GM21576 (cell line): ENCODE results near the gene LHFPL2.
A peak's percentile ranks its signal among the peaks of the same experiment; 100 is the strongest.

Experiments used
- ATAC-seq: cut with Tn5 transposase; IDR thresholded peaks from one replicate; pipeline ENCODE4 v1.9.1; 2021; ENCODE audit warnings: mild to moderate bottlenecking, moderate library complexity; ENCODE audit not compliant: unreplicated experiment

LHFPL2 gene

DNA sequence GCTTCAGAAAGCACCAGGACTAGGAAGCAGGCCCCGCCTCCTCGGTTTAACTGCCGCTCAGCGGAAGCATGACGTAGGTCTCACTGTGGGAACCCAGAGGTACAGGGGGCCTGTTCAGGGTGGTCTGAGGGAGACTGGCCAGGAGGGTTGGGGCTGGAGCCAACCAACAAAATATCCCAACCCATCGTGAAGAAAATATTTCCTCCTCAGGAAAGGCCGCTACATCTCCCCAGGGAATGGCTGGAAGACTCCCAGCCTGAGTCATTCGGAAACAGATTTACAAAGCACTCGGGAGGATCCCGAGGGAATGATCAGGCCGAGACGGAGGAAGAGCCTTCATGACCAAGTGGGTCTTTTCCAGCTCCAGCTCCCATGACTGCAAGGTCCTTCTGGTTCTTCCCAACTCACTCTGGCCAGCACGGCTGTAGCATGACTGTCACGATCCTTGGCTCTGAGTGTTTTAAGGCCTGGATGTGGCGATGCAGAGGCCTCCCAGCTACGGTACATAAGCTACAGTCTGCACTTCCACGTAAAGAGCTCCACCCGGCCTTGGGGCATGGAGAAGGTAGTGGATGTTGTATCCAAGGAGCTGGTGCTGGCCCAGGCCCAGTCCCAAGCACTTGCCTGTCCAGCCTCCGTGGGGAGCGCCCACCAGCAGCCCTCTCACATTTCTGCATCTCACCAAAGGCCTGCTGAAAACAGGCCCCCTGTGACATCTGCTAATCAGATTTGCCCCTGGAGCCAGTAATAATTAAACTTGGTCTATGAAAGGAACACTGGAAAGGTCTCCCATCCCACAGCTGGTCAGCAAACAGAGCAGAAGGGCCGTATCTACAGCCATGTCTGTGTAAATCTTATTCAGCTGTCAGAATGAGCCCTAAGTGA is 100.6 kb downstream of the LHFPL2 start:
- ATAC-seq, result no peak

DNA sequence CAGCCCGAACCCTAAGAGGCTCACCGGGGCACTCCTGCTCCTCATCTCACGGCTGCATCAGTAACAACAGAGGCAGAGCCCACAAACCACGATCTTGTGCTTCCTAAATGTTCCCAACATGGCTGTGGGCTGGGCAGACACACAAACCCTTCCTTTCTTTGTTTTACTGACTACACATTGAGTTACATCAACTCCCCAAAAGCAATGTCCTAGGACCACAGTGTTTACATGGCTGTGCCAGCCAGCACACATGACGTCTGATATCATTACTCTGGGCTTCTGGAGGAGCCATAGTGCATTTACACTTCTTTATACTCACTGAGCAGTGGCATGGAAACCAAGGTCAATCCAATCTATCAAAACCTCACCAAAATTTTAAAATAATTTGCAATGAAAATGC is 101.4 kb downstream of the LHFPL2 start:
- ATAC-seq, result no peak

DNA sequence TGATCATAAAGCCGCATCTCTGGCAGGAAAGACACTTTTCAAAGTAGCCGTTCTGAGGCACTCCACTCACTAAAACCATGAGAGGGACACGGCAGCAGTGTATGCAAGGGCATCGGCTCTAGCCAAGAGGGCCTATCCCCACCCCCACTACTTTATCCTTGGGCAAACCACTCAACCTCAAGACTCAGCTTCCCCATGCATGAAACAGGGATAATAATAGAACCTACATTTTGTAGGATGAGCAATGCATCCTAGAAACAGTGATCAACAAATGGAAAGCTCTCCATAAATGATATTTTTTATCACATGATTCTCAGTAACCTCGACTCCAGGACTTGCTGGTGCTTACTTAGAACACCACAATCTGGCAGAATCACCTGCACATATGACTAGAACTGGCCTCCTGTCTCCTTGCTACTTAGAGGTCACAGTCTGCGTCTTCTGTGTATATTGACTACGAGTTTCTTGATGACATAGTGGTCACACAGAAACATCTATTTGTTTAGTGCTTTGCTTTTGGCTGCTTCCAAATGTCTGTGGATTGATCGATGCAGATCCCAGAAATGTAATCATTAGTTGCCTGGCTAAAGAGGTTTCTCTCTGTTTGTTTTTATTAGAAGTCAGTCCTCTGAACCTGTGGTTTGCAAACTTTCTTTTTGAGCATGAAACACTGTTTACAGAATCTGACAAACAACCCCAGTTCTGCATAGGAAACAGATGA is 102.1 kb downstream of the LHFPL2 start:
- no peak for ATAC-seq

DNA sequence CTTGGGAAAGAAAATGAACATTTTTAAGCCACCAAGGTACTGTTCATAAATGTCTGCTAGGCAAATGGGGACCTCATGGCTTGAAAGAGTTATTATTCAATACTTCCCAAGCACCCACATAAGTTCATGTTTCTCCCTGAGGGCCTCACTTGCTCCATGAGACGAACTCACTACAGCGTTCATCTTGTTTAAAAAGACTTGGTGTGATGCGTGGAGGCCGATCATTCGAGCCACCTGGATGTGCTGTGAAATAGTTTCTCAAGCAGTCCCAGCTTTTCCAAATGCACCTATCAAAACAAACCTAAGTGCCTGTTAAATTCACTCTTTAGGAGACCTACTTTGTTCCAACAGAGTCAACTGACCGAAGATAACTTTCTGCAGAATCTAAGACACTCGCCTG is 103.2 kb downstream of the LHFPL2 start:
- no peak for ATAC-seq

DNA sequence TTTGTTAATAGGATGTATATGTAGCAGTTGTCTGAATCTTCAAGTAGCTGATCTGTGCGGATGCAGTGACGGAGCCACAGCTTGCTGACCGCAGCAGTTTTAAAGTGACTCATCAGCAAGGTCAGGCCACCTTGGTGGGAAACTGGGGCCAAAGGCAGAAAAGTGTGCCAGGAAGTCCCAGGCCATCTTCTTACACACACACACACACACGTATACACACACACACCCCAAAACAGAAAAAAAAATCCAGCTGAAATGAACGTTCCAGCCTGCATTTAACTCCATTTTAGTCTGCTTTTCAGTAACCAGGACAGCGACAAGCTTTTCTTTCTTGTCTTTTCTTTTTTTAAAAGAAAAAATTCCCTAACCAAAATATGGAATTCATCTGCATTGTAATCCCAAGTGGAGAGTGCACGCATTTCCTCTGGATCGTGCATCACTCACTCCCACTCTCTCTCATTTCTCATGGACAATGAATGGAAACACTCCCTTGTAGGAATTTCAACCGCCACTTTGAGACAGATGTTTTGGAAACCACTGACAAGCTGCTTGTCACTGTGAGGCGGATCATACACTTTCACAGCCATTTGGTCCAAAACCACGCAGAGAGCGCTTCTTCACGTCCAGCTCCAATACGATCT is 103.9 kb downstream of the LHFPL2 start:
- no peak for ATAC-seq

DNA sequence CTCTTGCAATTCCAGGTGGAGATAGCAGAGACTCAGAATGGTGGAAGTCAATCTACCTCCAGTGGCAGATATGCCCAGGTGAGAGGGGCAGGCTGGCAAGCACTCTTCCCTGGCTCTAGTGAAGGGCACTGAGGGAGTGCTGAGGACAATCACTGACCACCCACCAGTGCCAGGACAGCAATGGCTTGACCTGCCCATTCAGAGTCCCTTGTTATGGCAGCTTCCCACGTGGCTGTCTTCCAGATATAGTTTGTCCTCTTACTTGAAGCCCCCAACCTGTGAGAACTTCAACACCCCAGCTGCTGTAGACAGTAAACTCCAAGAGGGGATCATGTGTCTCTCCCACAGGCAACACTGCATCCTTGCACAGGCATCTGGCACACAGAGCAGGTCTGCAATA is 104.7 kb downstream of the LHFPL2 start:
- no peak for ATAC-seq

DNA sequence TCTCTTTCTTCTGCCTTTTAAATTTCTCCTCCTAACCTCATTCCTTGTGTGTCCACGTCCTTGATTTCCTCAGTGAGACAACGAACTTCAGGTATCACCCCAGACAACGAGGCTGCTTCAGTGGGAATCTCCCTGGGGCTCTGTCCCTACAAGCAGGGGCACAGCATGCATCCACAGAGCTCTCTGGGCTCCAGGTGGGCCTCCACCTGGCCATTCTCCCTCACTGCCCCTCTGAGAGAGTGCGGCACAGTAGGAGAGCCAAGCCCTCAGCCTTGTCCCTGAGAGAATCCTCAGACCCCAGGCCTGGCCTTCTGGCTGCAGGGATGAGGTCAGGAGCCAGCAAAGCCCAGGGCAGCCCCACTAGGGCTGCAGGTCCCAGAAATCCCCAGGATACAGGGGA is 105.3 kb downstream of the LHFPL2 start:
- no peak for ATAC-seq

DNA sequence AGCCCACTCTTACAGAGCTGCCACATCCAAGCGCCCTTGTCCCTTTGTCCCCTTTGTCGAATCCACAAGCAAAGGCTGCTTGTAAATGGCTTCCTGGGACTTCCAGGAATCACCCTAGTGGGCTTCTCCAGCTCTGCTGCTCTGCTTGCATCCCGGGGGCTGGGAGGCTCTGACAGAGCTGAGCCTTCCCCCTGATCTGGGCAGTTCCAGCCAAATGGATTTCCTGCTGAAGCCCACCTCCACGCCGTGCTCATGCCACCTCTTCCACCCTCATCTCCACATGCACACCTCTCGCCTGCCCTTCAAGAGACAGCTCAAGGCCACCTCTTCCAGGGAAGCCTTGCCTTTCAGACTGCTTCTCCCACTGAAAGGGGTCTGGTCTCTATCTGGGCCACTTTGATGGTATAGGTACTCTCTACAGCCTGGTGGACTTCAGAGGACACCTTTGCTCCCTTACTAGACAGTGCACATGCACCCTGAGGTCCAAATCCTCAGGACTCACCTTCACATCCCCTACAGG is 106.2 kb downstream of the LHFPL2 start:
- no peak for ATAC-seq

DNA sequence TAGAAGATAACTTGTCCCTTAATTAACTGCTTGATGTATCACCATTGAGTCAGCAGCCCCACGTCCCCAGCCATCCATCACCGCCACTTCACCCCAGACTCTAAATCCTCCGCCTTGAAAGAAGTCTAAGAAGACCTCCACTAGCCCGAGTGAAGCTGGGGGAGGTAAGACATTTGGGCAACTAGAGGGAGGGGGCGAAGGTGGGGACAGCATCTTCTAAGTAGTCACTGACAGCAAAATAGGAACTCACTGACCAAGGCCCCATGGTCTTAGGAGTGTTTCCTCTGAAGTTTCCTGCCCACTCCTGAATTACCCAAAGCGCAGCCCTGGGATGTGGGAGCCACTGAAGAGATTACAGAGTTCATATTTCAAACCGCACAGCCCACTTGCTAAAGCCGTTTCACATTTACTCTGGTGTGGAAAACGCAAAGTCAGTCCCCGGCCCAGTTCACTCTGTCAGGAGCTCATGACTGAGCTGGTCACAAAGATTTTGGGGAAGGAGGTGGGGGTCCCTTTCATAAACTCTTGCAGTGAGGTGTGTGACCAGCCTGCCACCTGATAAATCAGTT is 107.4 kb downstream of the LHFPL2 start:
- ATAC-seq, result no peak

DNA sequence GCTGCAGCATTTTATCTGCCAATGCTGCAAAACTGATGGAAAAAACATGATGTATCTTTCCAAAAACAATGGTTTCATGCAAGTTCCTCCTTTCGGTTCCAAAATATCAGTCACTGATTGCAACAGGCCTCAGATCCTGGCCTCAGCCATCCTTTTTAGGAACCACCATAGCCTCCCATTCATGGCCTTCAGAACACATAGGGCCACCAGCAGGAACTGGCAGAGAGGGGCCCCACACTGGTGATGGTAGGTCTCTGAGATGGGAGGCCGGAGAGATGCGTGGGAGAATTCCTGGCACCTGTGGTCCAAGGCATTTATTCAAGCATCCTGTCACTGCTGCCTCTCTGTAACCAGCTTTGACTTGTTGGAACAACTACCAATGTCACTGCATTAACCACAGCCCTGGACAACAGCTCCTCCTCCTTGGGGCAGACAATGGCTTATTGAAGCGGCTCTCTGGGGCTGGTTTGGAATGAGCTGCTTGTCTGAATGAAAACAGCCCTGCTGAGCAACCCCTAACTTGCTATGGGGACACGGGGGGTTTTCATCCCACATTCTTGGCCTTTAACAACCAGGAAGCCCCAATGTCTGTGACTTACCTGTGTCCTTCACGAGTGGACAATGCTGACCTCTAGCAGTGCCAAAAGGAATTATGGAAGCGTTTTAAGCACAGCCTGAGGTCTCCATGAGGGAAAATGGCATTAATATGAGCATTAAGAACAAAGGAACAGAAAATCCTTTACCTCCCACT is 108.1 kb downstream of the LHFPL2 start:
- no peak for ATAC-seq

DNA sequence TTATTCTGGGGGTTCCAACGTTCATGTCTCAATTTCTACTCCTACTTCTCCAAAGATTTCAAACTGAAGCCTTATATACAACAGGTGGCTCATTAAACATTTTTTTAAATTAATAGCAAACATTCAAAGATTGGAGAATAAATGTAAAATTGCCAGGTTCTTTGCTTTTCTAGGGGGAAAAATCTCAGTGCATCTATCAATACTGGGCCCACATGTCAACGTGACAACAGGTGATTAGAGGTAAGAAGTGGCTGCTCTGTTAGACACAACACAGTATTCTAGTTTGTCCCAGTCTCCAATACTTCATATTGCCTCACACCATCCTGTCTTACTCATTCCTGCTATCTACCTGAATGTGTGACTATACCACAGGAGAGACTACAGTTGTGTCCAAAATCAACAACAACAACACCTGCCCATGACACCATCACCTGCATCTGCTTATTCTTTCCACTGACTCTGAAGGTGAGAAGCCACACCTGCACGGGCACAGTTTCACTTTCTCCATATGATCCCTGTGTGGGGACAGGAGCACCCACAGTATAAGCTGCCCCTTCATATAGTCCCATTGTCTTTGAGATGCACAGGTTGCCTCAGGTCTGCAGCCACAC is 110.2 kb downstream of the LHFPL2 start:
- ATAC-seq, result no peak

DNA sequence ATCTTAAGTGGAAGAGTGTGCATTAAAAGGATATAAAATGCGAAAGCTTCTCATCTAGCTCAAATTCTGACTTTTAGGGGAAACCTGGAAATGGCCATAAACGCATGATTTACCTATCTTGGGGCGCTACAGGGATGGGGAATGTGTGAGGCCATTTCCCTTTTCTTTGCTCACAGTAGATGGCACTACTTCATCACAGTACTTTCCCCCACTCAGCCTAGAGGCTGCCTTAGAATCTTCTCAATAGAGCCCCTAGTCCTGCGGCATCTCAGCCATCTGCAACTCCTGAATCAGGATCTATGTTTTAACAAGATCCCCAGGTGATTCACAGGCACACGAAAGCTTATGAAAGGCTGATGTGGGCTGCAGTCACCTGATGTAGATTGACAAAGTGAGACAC is 110.8 kb downstream of the LHFPL2 start:
- ATAC-seq, result no peak

DNA sequence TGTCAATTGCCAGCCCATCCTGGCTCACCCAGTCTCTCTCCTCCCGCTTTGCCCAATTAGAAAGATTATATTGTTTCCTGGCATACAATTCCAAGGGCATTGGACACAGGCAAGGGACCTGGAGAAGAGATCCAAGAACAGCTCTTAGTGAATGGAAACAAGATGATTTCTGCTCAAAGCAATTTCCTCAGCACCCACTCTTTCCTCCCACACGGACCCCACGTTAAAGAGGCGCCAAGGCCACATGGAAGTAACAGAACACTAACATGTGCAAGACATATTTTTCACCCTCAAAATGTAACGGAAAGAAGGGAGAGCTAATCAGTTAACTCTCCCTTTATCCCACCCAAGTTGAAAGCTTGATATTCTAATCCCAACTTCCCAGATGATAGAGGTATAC is 111.2 kb downstream of the LHFPL2 start:
- ATAC-seq, result no peak

DNA sequence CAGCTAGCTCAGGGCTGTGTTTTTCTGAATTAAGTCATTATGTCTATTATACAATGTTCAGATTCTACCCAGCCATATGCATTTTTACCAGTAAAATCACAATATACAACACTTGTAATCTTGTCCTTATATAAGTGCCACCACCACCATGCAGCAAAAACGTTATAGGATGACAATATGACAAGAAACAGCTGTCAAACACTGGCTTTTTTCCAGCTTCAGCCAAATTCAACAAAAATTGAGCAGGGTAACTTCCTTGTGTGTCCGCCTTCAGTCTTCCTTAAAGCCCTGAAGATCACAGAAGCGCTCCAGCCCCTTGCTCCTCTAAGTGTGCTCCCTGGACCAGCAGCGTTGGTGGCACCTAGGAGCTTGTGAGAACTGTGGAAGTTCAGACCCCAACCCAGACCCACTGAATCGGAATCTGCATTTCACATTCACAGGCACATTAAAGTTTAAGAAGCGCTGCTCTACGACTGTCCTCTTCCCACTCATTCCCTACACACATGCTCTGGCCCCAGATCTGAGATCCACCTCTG is 111.8 kb downstream of the LHFPL2 start:
- no peak for ATAC-seq

DNA sequence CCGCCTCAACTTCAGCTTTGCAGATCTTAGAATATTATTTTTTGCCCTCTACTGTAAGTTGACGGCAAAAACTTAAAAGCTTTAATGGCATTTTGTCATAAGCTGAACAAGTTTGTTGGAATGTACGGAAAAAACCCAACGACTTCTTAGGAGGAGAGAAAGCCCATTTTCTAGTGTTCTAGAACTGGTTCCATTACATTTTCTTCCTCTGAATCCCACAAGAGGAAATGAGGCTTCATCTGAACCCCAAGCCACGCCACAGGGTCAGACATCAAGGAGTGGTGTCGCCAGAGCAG is 113.7 kb downstream of the LHFPL2 start:
- ATAC-seq, result no peak

DNA sequence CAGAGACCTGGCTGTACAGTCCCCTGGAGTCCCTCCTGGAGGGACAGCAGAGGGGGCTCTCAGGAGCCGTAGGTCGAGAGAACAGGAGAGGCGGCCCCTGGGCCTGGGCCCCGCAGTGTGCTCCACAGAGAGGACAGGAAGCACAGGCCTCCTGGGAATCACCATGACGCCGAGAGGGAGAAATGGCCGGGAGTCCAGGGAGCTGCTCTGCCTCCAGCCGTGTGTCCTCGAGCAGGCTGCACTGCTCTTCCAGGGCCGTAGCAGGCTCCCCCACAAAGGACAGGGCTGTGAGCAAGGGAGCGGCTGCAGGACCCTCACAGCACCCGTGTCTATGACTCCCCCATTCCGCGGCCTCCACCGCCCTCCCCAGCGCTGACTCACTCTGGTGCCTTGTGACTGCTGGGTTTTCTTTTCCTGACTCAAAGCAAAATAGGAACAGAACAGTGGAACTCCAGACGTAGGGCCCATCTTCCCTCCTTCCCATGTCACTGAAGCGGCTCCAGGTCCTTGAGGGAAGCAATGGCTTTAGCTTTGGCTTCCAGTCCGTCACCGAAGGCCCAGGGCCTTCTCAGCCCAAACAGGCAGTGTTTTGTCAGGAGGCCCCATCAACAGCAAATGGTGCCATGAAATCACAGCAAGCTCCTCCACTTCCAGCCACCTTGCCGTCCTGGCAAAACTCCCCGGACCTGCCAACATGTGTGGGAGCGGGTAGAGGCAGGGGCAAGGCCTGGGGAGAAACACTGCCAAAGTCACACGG is 114.2 kb downstream of the LHFPL2 start:
- ATAC-seq, result no peak

DNA sequence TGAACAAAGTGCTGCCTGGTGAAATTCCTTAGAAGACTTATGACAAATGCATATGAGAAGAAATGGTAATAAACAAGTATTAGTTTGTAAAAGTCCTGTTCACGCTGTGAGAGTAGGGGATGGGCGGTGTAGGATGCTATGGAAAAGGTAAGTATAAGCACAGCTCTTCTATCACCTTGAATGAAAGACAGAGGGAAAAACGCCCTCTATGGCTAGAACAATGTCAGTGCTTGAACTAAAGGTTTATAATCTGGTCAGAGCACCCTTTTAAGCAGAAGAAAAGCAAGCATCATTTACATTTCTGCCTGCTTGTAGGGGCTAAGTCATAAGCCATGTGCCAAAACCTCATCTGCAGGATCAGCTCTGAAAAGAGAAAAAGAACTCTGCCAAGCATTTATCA is 115.2 kb downstream of the LHFPL2 start:
- ATAC-seq, result peak; percentile 49

DNA sequence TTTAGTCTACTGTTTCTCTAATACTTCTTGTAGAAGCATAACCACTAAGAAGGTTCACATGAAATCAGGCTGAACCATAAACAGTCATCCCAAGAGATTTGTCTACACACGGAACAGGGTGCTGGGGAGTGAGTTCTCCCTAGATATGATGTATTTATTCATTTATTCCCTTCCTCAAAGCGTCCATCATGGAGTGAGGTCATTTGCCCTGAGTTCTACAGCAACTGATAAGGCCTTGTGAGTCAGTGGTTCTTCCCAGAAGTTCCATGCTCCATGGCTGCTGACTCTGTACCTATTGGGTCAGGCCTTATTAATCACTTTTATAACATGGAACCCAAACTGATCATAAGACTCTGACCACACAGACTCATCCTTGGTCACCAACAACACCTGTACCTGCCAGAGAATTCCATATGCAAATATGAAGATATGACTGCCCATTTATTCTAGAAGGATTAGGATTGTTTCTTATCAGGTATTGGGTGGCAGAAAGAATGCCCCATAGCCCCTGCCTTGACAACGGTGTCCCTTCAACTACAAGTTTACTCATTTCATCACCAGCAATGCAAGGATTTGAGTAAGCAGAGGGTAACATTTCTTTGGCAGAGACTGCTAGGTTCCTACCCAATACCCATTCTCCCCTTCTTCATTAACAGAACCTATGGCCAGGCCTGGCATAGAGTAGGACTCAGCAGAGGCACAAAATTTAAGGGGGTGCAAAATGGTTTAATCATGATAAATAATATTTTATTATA is 118.1 kb downstream of the LHFPL2 start:
- ATAC-seq, result no peak

DNA sequence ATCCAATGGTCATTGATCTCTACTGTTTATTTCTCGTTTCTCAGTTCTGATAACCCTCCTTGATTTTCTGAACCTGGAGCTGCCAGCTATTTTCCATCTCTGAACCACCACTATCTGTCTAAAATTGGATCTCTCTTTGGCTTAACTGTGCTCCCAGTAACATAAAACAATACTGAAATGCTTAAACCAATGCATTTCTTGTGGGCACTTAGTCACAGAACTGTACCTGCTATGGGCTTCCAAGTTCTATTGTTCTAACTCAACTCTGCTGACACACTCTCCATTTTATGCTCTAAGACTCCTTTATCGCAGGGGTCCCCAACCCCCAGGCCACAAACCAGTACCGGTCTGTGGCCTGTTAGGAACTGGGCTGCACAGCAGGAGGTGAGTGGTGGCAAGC is 120.6 kb downstream of the LHFPL2 start:
- no peak for ATAC-seq
